KBM-7 (cell line): ENCODE measurements around the gene ATF7IP2.

Experiments used
- DNase-seq: peaks from one replicate; pipeline ENCODE4 v3.0.0-alpha.2; 2015
- in situ Hi-C: fragments of 300-500 bp; cut with MboI; formaldehyde crosslinking; loops from 2 replicates; pipeline ENCODE4 v1.14.3; 2020; ENCODE audit warnings: low sequenced_read_pairs, low pct_unique_long_range_greater_than_20kb, mixed read lengths

ATF7IP2 gene

GRCh38 chr16:10528635-10529034, 142.8 kb downstream of the ATF7IP2 start:
- in situ Hi-C loops = loop anchor here (10.0 to 25.0 kb wide), 2 partner anchors 206 to 409 kb away; partner anchors contain the start of genes CLEC16A and DEXI

GRCh38 chr16:10529895-10530669, 144.2 kb downstream of the ATF7IP2 start:
- DNase-seq = no peak
- in situ Hi-C loops = loop anchor here (10.0 to 25.0 kb wide), 2 partner anchors 205 to 407 kb away; partner anchors contain the start of genes CLEC16A and DEXI

More at GRCh38 chr16:10528635-10529034, 142.8 kb downstream of the ATF7IP2 start:
- no peak for DNase-seq

GRCh38 chr16:10530685-10531084, 144.8 kb downstream of the ATF7IP2 start:
- DNase-seq = no peak
- in situ Hi-C loops = loop anchor here (25.0 kb wide), 1 partner anchor 407 kb away; the partner anchor contains the start of genes CLEC16A and DEXI

GRCh38 chr16:10531582-10531981, 145.7 kb downstream of the ATF7IP2 start:
- DNase-seq = no peak
- in situ Hi-C loops = loop anchor here (25.0 kb wide), 1 partner anchor 406 kb away; the partner anchor contains the start of genes CLEC16A and DEXI
